HepG2 (cell line): Measurements from ENCODE around the gene IQCH. TPM values are rescaled to one million over a fixed set of nuclear protein-coding genes. Genes with fewer than 3 reads are reported as not detected.

ENCODE experiments used
- ATAD3A ChIP-seq: sonication (generic); formaldehyde crosslinking; IDR thresholded peaks from 2 replicates; pipeline ENCODE4 v1.4.0; 2020; ENCODE audit warnings: missing genetic modification reagents
- ATRX ChIP-seq: sonication (generic); formaldehyde crosslinking; IDR thresholded peaks from 2 replicates; pipeline ENCODE4 v1.4.0; 2020; ENCODE audit warnings: missing genetic modification reagents, borderline replicate concordance
- CSRNP1 ChIP-seq: sonication (generic); formaldehyde crosslinking; IDR thresholded peaks from 2 replicates; pipeline ENCODE4 v1.8.1; 2023; ENCODE audit warnings: mild to moderate bottlenecking, missing genetic modification reagents
- E2F1 ChIP-seq: sonication (generic); formaldehyde crosslinking; IDR thresholded peaks from 2 replicates; pipeline ENCODE4 v1.5.0; 2020; ENCODE audit warnings: missing genetic modification reagents
- FUBP1 ChIP-seq: sonication (generic); formaldehyde crosslinking; IDR thresholded peaks from 2 replicates; pipeline ENCODE4 v1.5.1; 2020; ENCODE audit warnings: missing genetic modification reagents, mild to moderate bottlenecking, borderline replicate concordance
- KAT2B ChIP-seq: fragments of 150-350 bp; IDR thresholded peaks from 2 replicates; pipeline ENCODE4 v1.6.1; 2014; ENCODE audit warnings: low read depth, low read length, borderline replicate concordance
- PPARG ChIP-seq: conservative IDR thresholded peaks from 2 replicates; pipeline ENCODE4 v1.6.1; 2016; ENCODE audit warnings: missing biosample characterization, missing genetic modification reagents
- PRDM4 ChIP-seq: sonication (generic); formaldehyde crosslinking; IDR thresholded peaks from 2 replicates; pipeline ENCODE4 v1.9.0; 2021; ENCODE audit warnings: missing genetic modification reagents, borderline replicate concordance
- RBFOX2 ChIP-seq: fragments of 200-400 bp; formaldehyde crosslinking; IDR thresholded peaks from 2 replicates; pipeline ENCODE4 v1.6.1; 2017; ENCODE audit warnings: low read depth, mild to moderate bottlenecking, low read length
- TAF1 ChIP-seq: sonication (generic); formaldehyde crosslinking; IDR thresholded peaks from 2 replicates; pipeline ENCODE4 v1.4.0; 2020; ENCODE audit warnings: missing genetic modification reagents
- YEATS2 ChIP-seq: sonication (generic); formaldehyde crosslinking; IDR thresholded peaks from 2 replicates; pipeline ENCODE4 v1.4.0; 2020; ENCODE audit warnings: missing genetic modification reagents, borderline replicate concordance
- ZFP1 ChIP-seq: IDR thresholded peaks from 2 replicates; pipeline ENCODE4 v1.6.1; 2016
- ZNF143 ChIP-seq: sonication (generic); formaldehyde crosslinking; IDR thresholded peaks from 2 replicates; pipeline ENCODE4 v1.4.0; 2020; ENCODE audit warnings: missing genetic modification reagents
- ZNF724P ChIP-seq: sonication (generic); formaldehyde crosslinking; IDR thresholded peaks from 2 replicates; pipeline ENCODE4 v1.8.0; 2022; ENCODE audit warnings: missing genetic modification reagents, borderline replicate concordance
- ZNF879 ChIP-seq: sonication (generic); formaldehyde crosslinking; IDR thresholded peaks from 2 replicates; pipeline ENCODE4 v1.8.1; 2023; ENCODE audit warnings: missing genetic modification reagents
- polyA plus RNA-seq, 8 experiments: library from polyadenylated mRNA; depleted of rRNA in 3 of 8; stranded (reverse) in 7 of 8; unstranded in 1 of 8; fragments of >200 nt; fragmentation: Illumina TruSeq in 4 of 8; extraction: Trizol in 4 of 8; gene quantifications; 2 replicates each; pipeline versions ENCODE4 v1.2.1 to v1.2.3, GENCODE V29; 2011 to 2016; ENCODE audit warnings: low read depth in 4 of 8, missing spikeins in 1 of 8, mixed read lengths in 1 of 8; ENCODE audit not compliant: insufficient read depth in 1 of 8
- total RNA-seq, 5 experiments: library from RNA; depleted of rRNA; stranded (reverse); fragments of >200 nt; fragmentation: Illumina TruSeq; extraction: Trizol; gene quantifications; 2 replicates each; pipeline ENCODE4 v1.2.3, GENCODE V29; 2016; ENCODE audit warnings: low read depth in 1 of 5
- TF ChIP-seq, protein P1 (sequence below): sonication (generic); formaldehyde crosslinking; conservative IDR thresholded peaks from 2 replicates; pipeline ENCODE4 v1.4.0; 2020; ENCODE audit warnings: missing genetic modification reagents
- TF ChIP-seq, protein P2 (sequence below): sonication (generic); formaldehyde crosslinking; IDR thresholded peaks from 2 replicates; pipeline ENCODE4 v1.4.0; 2020; ENCODE audit warnings: missing genetic modification reagents, borderline replicate concordance

Gene IQCH
- total and polyA plus RNA-seq, 2 of the 13 experiments (the other 11 are each of a cell fraction or from before 2014, with no cell fraction given) = 0.16 to 0.55 TPM

DNA sequence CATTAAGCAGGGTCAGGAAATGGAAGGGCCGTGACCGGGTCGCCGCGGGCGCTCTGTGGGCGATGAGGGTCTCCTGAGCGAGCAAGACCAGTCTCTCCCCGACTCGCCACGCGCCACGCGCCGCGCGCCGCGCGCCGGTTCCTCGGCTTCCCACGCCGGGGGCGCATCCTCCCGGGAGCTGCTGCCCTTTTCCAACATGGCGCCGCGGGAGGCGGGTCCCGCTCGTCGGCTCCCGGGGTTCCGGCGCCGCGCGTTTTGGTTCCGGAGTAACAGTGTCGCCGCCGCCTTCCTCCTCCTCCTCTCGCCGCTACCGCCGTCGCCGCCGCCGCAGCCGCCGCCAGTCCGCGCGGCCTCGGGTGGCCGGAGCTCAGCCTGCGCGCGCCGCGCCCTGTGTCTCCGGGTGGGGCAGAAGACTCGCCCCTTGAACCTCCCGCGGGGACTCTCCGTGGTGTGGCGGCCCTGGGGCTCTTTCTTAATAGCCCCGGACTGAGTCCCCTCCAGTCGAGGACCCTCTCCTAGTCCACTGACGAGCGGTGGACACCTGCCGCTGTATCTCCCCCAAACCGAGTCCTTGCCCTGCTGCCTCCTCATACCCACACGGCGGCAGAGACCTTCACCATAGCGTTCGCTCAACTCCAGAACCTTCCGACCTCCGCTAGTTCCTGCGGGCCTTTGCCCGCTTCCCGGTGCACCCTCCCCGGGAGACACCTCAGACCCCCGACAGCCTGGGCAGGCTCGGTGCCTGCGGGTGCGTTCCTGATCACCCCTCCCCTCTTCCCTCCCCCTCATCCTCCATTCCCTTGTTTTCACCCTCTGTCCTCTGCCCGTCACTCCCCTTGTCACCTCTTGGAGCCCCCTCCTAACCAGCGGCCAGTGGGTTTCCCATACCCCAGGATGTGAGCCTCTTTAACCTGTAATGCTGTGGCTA is 288.1 kb downstream of the IQCH start, which contains the start of gene MAP2K5 (continued):
- TF ChIP-seq, protein P1, sequence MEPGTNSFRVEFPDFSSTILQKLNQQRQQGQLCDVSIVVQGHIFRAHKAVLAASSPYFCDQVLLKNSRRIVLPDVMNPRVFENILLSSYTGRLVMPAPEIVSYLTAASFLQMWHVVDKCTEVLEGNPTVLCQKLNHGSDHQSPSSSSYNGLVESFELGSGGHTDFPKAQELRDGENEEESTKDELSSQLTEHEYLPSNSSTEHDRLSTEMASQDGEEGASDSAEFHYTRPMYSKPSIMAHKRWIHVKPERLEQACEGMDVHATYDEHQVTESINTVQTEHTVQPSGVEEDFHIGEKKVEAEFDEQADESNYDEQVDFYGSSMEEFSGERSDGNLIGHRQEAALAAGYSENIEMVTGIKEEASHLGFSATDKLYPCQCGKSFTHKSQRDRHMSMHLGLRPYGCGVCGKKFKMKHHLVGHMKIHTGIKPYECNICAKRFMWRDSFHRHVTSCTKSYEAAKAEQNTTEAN (CRISPR knock-in tag) = no peak
- TF ChIP-seq ZNF143 (CRISPR knock-in tag) (no peak), CSRNP1 (CRISPR knock-in tag) (peak; percentile 44; the same call in 1 of the 2 replicates), KAT2B (no peak), FUBP1 (CRISPR knock-in tag) (no peak), ZFP1 (CRISPR knock-in tag) (no peak), YEATS2 (CRISPR knock-in tag) (no peak), ZNF879 (CRISPR knock-in tag) (0 out of 2 replicates have a peak, but pooled peaks have one; percentile 62), TAF1 (CRISPR knock-in tag) (peak; percentile 78), RBFOX2 (peak; percentile 95), ATAD3A (no peak), ZNF724P (CRISPR knock-in tag) (0 out of 2 replicates have a peak, but pooled peaks have one; percentile 53), PRDM4 (CRISPR knock-in tag) (no peak), PPARG (CRISPR knock-in tag) (no peak), ATRX (CRISPR knock-in tag) (no peak), E2F1 (CRISPR knock-in tag) (no peak)
- TF ChIP-seq, protein P2, sequence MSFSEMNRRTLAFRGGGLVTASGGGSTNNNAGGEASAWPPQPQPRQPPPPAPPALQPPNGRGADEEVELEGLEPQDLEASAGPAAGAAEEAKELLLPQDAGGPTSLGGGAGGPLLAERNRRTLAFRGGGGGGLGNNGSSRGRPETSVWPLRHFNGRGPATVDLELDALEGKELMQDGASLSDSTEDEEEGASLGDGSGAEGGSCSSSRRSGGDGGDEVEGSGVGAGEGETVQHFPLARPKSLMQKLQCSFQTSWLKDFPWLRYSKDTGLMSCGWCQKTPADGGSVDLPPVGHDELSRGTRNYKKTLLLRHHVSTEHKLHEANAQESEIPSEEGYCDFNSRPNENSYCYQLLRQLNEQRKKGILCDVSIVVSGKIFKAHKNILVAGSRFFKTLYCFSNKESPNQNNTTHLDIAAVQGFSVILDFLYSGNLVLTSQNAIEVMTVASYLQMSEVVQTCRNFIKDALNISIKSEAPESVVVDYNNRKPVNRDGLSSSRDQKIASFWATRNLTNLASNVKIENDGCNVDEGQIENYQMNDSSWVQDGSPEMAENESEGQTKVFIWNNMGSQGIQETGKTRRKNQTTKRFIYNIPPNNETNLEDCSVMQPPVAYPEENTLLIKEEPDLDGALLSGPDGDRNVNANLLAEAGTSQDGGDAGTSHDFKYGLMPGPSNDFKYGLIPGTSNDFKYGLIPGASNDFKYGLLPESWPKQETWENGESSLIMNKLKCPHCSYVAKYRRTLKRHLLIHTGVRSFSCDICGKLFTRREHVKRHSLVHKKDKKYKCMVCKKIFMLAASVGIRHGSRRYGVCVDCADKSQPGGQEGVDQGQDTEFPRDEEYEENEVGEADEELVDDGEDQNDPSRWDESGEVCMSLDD (CRISPR knock-in tag) = no peak
